GM10266 (cell line): ENCODE measurements around the gene SH3BP4.

Experiments
- DNase-seq: peaks from one replicate; pipeline ENCODE4 v3.0.0; 2012; ENCODE audit errors: extremely low spot score
- TF ChIP-seq, protein P1 (sequence below): IDR thresholded peaks from 2 replicates; pipeline ENCODE4 v1.5.1; 2012; ENCODE audit warnings: mild to moderate bottlenecking, low read depth; ENCODE audit not compliant: control insufficient read depth, insufficient read depth; ENCODE audit errors: missing control alignments

The SH3BP4 gene

DNA sequence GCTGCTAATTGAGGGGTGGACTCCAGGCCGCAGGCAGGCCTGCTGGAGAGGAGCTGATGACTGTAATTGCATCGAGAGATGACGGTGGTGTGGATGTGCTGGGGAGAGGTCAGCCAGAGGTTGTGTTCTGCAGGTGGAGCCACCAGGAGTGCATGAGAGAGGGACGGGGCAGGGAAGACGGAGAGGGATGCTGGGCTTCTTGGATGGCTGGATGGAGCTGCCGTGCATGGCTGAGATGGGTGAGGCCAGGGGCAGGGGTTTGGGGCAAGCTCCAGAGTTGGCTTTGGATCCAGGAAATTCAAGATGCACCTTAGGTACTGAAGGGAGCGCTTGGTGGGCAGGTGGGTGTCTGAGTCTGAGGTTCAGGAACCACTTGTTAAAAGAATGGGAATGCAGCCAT lies 77.2 kb downstream of the SH3BP4 start:
- TF ChIP-seq, protein P1, sequence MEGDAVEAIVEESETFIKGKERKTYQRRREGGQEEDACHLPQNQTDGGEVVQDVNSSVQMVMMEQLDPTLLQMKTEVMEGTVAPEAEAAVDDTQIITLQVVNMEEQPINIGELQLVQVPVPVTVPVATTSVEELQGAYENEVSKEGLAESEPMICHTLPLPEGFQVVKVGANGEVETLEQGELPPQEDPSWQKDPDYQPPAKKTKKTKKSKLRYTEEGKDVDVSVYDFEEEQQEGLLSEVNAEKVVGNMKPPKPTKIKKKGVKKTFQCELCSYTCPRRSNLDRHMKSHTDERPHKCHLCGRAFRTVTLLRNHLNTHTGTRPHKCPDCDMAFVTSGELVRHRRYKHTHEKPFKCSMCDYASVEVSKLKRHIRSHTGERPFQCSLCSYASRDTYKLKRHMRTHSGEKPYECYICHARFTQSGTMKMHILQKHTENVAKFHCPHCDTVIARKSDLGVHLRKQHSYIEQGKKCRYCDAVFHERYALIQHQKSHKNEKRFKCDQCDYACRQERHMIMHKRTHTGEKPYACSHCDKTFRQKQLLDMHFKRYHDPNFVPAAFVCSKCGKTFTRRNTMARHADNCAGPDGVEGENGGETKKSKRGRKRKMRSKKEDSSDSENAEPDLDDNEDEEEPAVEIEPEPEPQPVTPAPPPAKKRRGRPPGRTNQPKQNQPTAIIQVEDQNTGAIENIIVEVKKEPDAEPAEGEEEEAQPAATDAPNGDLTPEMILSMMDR, result no peak
- DNase-seq, result no peak

DNA sequence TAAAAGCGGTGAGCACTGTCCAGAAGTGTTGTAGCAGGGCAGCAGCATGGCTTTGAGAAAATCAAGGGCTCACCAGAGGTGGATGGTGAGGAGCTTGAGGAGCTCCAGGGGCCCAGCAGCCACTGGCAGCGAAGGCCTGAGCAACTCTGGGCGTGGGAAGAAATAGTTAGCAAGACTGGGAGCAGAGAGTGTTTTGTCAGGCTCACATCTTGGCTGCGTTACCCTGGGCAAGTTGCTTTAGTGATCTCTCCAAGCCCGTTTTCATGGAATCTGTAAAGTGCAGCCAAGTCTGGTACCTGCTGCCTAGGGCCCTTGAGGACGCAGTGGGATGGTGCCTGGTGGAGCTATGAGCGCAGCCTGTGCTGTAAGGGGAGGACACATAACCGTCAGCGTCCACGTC lies 78.3 kb downstream of the SH3BP4 start:
- no peak for DNase-seq
- TF ChIP-seq, protein P1, result no peak

DNA sequence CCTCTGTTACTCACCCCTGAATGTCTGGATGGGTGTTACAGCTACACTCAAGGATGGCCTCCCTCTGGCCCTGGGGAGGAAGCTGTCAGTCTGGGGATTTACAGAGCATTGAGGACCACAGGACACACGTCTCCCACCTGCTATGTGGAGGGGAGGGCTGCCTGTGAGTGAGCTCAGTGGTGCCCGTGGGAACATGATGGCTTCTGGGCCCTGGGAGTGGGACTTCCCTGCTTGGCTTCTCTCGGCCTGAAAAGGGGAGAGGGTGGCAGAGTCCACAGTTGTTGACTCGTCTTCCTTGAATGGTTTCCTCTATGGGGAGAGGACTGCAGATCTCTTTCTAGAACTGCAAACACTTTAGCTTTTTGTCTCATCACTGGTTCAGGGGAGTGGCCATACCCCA lies 79.1 kb downstream of the SH3BP4 start:
- TF ChIP-seq, protein P1, result no peak
- DNase-seq, result no peak

DNA sequence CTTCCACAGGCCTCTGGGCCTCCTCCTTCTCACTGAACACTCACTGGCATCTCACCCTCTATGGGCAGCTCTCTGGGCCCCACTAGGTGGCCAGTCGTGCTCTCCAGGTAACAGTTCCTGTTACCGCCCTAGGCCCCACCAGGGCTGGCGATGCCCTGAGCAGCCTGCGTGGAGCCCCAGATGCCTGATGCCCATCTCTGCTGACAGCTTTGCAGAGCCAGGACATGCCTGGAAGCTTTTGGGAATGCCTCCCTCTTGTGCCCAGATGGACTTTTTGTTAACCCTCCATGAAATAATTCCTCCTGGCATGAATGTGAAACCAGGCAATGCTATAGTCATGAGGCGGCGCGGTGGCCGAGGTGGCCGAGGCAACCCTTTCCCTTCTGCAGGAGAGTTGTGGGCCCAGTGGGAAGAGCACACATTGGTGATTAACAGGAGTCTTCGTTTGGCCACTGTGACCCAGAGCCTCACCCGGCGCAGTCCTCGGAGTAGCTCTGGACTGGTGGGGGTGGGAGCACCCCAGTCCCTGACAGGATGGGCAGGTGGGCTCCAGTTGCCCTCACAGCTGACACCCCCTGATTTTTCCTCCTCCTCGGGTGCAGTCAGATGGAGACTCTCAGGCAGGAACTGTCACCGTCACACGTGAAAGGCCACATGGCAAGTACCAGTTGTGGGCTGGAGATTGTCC lies 80.0 kb downstream of the SH3BP4 start:
- TF ChIP-seq, protein P1, result no peak
- no peak for DNase-seq

DNA sequence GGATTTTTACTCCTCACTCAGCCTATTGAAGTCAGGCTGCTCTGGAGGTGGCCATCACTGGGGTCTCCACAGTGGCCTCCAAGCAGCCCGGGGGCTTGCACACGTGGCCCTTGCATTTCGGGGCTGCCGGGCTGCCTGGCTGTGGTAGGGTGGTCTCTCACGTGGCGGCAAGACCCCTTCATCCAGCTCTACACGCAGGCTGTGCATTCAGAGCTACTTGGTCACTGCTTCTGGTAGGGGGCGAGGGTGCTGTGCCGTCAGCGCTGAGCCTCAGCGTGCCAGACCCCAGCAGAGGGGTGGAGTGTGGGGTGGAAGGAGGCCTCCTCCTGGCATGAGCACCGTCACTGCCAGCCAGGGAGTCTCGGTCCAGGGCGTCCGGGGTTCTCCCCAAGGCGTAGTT lies 80.6 kb downstream of the SH3BP4 start:
- TF ChIP-seq, protein P1, result no peak
- DNase-seq, result no peak

DNA sequence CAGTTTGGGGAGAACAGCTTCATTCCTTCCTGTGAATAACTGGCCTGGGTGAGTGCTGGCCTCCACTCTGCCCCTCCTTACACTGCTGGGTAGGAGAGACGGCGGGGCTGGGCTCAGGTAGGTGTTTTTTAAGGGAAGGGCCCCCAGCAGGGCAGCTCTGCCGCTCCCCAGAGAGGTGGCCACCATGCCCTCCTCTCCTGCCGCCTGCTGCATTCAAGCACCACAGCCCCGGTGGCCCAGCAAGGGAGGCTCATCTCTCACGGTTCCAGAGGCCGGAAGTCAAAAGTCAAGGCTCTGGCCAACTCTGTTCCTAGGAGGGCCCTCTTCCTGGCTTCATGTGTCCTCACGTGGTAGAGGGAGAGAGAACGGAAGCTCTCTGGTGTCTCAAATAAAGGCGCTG lies 81.1 kb downstream of the SH3BP4 start:
- TF ChIP-seq, protein P1, result no peak
- no peak for DNase-seq

DNA sequence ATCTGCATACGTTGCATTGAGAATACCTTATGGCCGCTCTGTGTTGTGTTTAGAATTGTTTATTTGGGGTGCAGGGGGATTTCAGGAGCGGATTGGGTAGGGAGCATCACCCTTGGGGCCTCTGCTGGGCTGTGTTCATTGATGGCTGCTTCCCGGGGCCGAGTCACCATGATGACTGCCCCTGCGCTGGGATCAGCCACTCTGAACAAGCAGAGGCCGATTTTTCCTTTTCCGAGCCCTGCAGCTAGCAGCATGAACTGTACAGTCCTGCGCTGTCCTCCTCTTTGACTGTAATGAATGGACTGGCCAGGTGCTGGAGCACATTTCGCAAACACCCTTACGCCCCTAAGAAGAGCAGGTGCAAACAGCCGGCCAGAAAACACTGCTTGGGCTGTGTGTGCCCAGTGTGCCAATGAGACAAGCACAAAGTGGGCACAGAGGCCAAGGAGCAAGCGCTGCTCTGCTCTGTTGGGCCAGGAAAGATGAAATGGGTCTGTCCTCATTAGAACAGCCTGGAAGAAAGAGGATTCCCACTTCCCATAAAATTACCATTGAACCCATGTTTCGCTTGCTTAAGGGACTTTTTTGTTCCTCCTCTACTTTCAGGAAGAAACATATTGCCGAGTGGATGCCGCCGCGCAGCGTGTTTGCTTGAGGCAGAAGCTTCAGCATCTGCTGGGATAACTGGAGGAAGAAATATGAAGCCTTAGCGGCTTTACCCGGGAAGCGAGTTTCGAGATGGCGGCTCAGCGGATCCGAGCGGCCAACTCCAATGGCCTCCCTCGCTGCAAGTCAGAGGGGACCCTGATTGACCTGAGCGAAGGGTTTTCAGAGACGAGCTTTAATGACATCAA lies 82.7 kb downstream of the SH3BP4 start:
- TF ChIP-seq, protein P1, result no peak
- DNase-seq, result no peak
